Mesenchymal stem cell (in vitro differentiated cells and primary cell): ENCODE results near the gene PLEKHM2.

Experiments used
- DNase-seq: peaks from one replicate; pipeline ENCODE4 v3.0.0-alpha.2; 2013
- H2AFZ ChIP-seq: one replicate; pipeline ENCODE4 v1.6.1; 2013; ENCODE audit warnings: low read depth, mild to moderate bottlenecking, control low read depth, inconsistent platforms, low read length, moderate library complexity
- H2AK5ac ChIP-seq: 2 replicates; pipeline ENCODE4 v1.6.1; 2013; ENCODE audit warnings: low read length, moderate library complexity, mild to moderate bottlenecking, inconsistent platforms; ENCODE audit not compliant: severe bottlenecking
- H2BK120ac ChIP-seq: one replicate; pipeline ENCODE4 v1.6.1; 2013; ENCODE audit warnings: low read depth, mild to moderate bottlenecking, inconsistent platforms, low read length, moderate library complexity
- H2BK12ac ChIP-seq, 2 experiments: one replicate each; pipeline ENCODE4 v1.6.1; 2013; ENCODE audit warnings: inconsistent platforms in 2 of 2, low read length in 2 of 2, mild to moderate bottlenecking in 2 of 2, moderate library complexity in 2 of 2, control low read depth in 1 of 2
- H2BK15ac ChIP-seq: one replicate; pipeline ENCODE4 v1.6.1; 2013; ENCODE audit warnings: mild to moderate bottlenecking, low read depth, inconsistent platforms; ENCODE audit not compliant: poor library complexity, severe bottlenecking
- H2BK5ac ChIP-seq: 2 replicates; pipeline ENCODE4 v1.6.1; 2013; ENCODE audit warnings: low read depth, mild to moderate bottlenecking, low read length, control low read depth, inconsistent platforms; ENCODE audit not compliant: poor library complexity, severe bottlenecking
- H3K14ac ChIP-seq, 2 experiments: one replicate each; pipeline ENCODE4 v1.6.1; 2013; ENCODE audit warnings: inconsistent platforms in 2 of 2, low read length in 2 of 2, control low read depth in 1 of 2, mild to moderate bottlenecking in 1 of 2, moderate library complexity in 1 of 2
- H3K18ac ChIP-seq, 2 experiments: one replicate each; pipeline ENCODE4 v1.6.1; 2013; ENCODE audit warnings: inconsistent platforms in 2 of 2, low read length in 2 of 2, control low read depth in 1 of 2, low read depth in 1 of 2, mild to moderate bottlenecking in 1 of 2
- H3K23ac ChIP-seq, 2 experiments: one replicate each; pipeline ENCODE4 v1.6.1; 2013; ENCODE audit warnings: inconsistent platforms in 2 of 2, low read length in 2 of 2, mild to moderate bottlenecking in 2 of 2, moderate library complexity in 2 of 2, control low read depth in 1 of 2
- H3K27ac ChIP-seq: 2 replicates; pipeline ENCODE4 v1.5.1; 2013; ENCODE audit warnings: mild to moderate bottlenecking, moderate library complexity, low read length, control low read depth, inconsistent platforms; ENCODE audit not compliant: poor library complexity, severe bottlenecking
- H3K27me3 ChIP-seq, 2 experiments: 2 replicates each; pipeline versions ENCODE4 v1.6.1 to v1.7.0; 2013; ENCODE audit warnings: low read length in 2 of 2, mild to moderate bottlenecking in 2 of 2, moderate library complexity in 2 of 2, control low read depth in 1 of 2, inconsistent platforms in 1 of 2; ENCODE audit not compliant: control insufficient read depth in 1 of 2, insufficient read depth in 1 of 2
- H3K36me3 ChIP-seq, 2 experiments: 2 replicates each; pipeline versions ENCODE4 v1.6.1 to v1.7.0; 2013; ENCODE audit warnings: low read length in 2 of 2, control low read depth in 1 of 2, inconsistent platforms in 1 of 2, low read depth in 1 of 2, mild to moderate bottlenecking in 1 of 2; ENCODE audit not compliant: insufficient read depth in 2 of 2, control insufficient read depth in 1 of 2
- H3K4ac ChIP-seq, 2 experiments: one replicate each; pipeline ENCODE4 v1.6.1; 2013; ENCODE audit warnings: inconsistent platforms in 2 of 2, low read length in 2 of 2, mild to moderate bottlenecking in 2 of 2, moderate library complexity in 2 of 2, control low read depth in 1 of 2, low read depth in 1 of 2
- H3K4me1 ChIP-seq: 2 replicates; pipeline ENCODE4 v1.6.1; 2013; ENCODE audit warnings: low read depth, low read length, control low read depth; ENCODE audit not compliant: control insufficient read depth, insufficient read depth
- H3K4me2 ChIP-seq: 2 replicates; pipeline ENCODE4 v1.6.1; 2013; ENCODE audit warnings: low read length, mild to moderate bottlenecking, inconsistent platforms; ENCODE audit not compliant: poor library complexity, severe bottlenecking
- H3K4me3 ChIP-seq, 2 experiments: 2 replicates each; pipeline versions ENCODE4 v1.5.1 to v1.7.0; 2013; ENCODE audit warnings: low read length in 2 of 2, mild to moderate bottlenecking in 2 of 2, control low read depth in 1 of 2, low read depth in 1 of 2; ENCODE audit not compliant: insufficient read depth in 1 of 2
- H3K79me1 ChIP-seq: replicated peaks from 2 replicates; pipeline ENCODE4 v1.6.1; 2013; ENCODE audit warnings: mild to moderate bottlenecking, control low read depth, low read length, inconsistent platforms; ENCODE audit not compliant: poor library complexity, severe bottlenecking
- H3K9ac ChIP-seq: 2 replicates; pipeline ENCODE4 v1.7.0; 2013; ENCODE audit warnings: mild to moderate bottlenecking, low read length, moderate library complexity
- H3K9me3 ChIP-seq: 2 replicates; pipeline ENCODE4 v1.7.0; 2013; ENCODE audit warnings: mild to moderate bottlenecking, low read length; ENCODE audit not compliant: control insufficient read depth
- H4K8ac ChIP-seq: one replicate; pipeline ENCODE4 v1.6.1; 2013; ENCODE audit warnings: inconsistent platforms, mild to moderate bottlenecking, low read length, moderate library complexity
- H4K91ac ChIP-seq: one replicate; pipeline ENCODE4 v1.6.1; 2013; ENCODE audit warnings: mild to moderate bottlenecking, low read length, inconsistent platforms
- WGBS: methylation state at CpG from one replicate; pipeline ENCODE4 v1.1.7; 2013; ENCODE audit warnings: mixed read lengths; 5-methylcytosine and 5-hydroxymethylcytosine counted together

PLEKHM2 gene

DNA sequence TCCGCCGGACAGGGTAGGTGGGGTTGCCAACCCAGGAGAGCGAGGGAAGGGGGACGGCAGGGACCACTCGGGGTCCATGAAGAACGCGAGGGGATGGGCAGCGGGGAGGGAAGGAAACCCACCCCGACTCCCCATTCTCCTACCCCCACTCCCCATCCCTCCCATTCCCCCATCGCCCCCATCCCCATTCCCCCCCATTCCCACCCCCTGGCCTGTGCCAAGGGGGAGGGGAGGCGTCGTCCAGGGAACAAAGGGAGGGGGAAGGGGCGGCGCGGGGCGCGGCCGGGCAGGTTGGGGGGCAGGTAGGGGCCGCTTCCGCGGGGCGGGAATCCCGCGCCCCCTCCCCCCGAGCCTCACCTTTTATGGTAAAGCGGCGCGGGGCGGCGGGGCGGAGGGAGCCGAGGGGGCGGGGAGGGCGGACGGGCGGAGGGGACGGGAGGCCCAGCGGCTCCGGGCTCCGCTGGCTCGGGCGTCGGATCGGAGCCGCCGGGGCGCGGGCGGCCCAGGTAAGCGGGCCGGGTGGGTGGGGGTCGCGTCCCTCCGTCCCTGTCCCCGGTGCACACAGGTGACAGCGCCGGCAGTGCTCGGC is 74.3 kb downstream of the PLEKHM2 start, which contains the start of gene FBLIM1:
Gene FBLIM1 (plus strand): TSS at position 453 of the 589 bp plus-strand sequence. CDS start 6,189 bp downstream, outside the sequence.
- no peak for DNase-seq
- peak within 1 kb of the TSS; percentile 79 to 86 for H3K4me3 ChIP-seq
- peak within 1 kb of the TSS; percentile 62 to 99 for H3K14ac ChIP-seq
- peak within 1 kb of the TSS; percentile 44 for H3K27ac ChIP-seq
- peak within 1 kb of the TSS; percentile 80 to 99 for H2BK12ac ChIP-seq
- H3K79me1 ChIP-seq, result no peaks in the 10 kb centered on the region
- H3K9me3 ChIP-seq, result no peaks in the 10 kb centered on the region
- peaks cover 24% of the 10 kb centered on the region for H3K4me1 ChIP-seq
- H2AK5ac ChIP-seq, result peak within 1 kb of the TSS; percentile 81
- peak within 1 kb of the TSS; percentile 96 for H2BK15ac ChIP-seq
- H3K4ac ChIP-seq, result peak within 1 kb of the TSS; percentile 68 to 88
- WGBS, result 0% methylated on average over 4 of the region's 58 CpGs
- H3K27me3 ChIP-seq, result peaks cover 0 to 2% of the 10 kb centered on the region in 2 experiments
- peak within 1 kb of the TSS; percentile 91 to 95 for H3K18ac ChIP-seq
- peak within 1 kb of the TSS; percentile 81 for H2BK5ac ChIP-seq
- H4K8ac ChIP-seq, result peak within 1 kb of the TSS; percentile 94
- H3K23ac ChIP-seq, result peak within 1 kb of the TSS; percentile 51 to 91
- peak within 1 kb of the TSS; percentile 1 for H2AFZ ChIP-seq
- H3K9ac ChIP-seq, result peak within 1 kb of the TSS; percentile 78
- H3K4me2 ChIP-seq, result peak within 1 kb of the TSS; percentile 84
- H2BK120ac ChIP-seq, result peak within 1 kb of the TSS; percentile 97
- peaks cover 0 to 5% of the 10 kb centered on the region in 2 experiments for H3K36me3 ChIP-seq
- H4K91ac ChIP-seq, result peak within 1 kb of the TSS; percentile 96

DNA sequence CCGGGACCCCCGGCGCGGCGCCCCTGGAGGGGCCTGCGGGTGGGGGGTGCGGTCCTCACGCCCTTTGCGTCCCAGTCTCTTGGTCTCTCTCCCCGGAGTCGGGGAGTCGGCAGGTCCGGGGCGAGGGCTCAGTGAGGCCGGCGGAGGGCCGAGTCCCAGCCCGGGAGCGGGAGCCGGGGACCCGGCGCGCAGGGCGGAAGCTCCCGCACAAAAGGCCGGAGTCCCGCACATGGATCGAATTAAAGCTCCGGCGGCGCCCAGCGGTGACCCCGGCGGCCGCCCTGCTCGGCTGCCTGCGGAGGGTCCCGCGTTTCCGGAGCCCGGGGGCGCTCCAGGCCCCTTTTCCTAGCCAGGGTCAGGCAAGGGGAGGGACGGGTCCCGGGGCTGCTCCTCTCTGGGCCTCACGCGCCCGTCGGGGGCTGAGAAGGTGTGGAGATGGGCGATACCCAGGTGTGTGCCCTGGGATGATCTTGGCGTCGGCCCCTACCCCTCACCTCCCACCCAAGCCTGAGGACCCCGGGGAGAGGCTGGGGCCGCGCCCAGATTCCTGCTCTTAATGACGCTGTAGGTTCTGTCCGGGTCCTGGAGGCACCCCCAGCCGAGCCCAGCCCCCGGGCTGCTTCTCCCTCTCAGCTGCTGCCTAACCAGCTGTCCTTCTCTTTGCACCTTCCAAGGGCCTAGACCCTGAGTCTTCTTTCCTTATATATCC is 75.0 kb downstream of the PLEKHM2 start:
- H3K18ac ChIP-seq, result peak overlapping the region; percentile 91 to 92
- peaks cover 2% of the 10 kb centered on the region for H3K79me1 ChIP-seq
- DNase-seq, result peak; percentile 38

DNA sequence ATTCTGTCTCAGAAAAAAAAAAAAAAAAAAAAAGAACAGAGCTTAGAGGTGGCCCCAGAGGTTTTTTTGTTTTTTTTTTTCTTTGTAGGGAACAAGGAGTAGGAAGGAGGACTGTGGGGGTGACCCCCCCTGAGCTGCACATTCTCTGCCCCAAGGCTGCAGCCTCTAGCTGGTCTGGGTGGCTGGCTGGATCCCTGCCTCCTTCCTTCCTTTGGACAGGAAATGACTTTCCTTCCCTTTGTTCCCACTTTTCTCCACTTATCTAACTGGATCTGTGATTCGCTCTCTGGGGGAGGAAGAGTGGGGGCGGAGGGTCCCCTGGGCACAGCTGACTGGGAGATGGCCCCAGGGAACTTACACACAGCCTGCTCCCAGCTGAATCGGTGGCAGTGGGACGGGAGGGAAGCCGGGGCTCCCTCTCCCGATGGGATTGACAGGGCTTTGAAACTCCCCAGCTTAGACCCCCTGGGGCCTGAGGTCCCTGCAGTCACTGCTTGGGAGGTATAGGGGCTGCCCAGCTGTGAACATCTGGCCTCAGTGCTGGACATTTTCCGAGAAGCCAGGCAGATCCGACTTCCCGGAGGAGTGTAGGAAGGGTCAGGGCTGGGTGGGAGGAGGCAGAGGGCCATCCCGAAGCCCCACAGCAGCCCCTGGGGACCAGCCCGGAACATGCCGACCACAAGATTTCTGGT is 76.5 kb downstream of the PLEKHM2 start:
- no peaks in the 10 kb centered on the region for H3K9me3 ChIP-seq
- DNase-seq, result peak; percentile 90
- H3K4me1 ChIP-seq, result peaks cover 37% of the 10 kb centered on the region
- H3K79me1 ChIP-seq, result peaks cover 14% of the 10 kb centered on the region
- peaks cover 0 to 2% of the 10 kb centered on the region in 2 experiments for H3K27me3 ChIP-seq
- peak overlapping the region; percentile 66 for H4K8ac ChIP-seq
- peak overlapping the region; percentile 53 for H2AK5ac ChIP-seq
- H2BK12ac ChIP-seq, result peak overlapping the region in 1 of 2 experiments; percentile 21
- peaks cover 6 to 20% of the 10 kb centered on the region in 2 experiments for H3K36me3 ChIP-seq
- H3K9ac ChIP-seq, result peak overlapping the region; percentile 62
- WGBS, result under 1% methylated on average over 12 of the region's 12 CpGs
- H3K18ac ChIP-seq, result peak overlapping the region; percentile 12 to 91
- H3K14ac ChIP-seq, result no peak overlapping the region
- no peak overlapping the region for H2AFZ ChIP-seq
- peak overlapping the region; percentile 50 for H3K4me3 ChIP-seq
- H2BK15ac ChIP-seq, result no peak overlapping the region
- peak overlapping the region; percentile 62 for H3K4me2 ChIP-seq
- H3K23ac ChIP-seq, result no peak overlapping the region
- H2BK120ac ChIP-seq, result peak overlapping the region; percentile 1
- H4K91ac ChIP-seq, result peak overlapping the region; percentile 62
- peak overlapping the region; percentile 82 for H3K27ac ChIP-seq
- no peak overlapping the region for H2BK5ac ChIP-seq
- H3K4ac ChIP-seq, result peak overlapping the region; percentile 36 to 75

More for the DNA sequence above, 75.0 kb downstream of the PLEKHM2 start:
- H2BK15ac ChIP-seq, result peak overlapping the region; percentile 96
- no peaks in the 10 kb centered on the region for H3K9me3 ChIP-seq
- H3K23ac ChIP-seq, result peak overlapping the region; percentile 51 to 91
- peak overlapping the region; percentile 79 to 86 for H3K4me3 ChIP-seq
- under 1% methylated on average over 50 of the region's 58 CpGs for WGBS
- H2BK12ac ChIP-seq, result peak overlapping the region; percentile 55 to 67
- peaks cover 28% of the 10 kb centered on the region for H3K4me1 ChIP-seq
- peaks cover 0 to 5% of the 10 kb centered on the region in 2 experiments for H3K36me3 ChIP-seq
- H3K27me3 ChIP-seq, result peaks cover 0 to 2% of the 10 kb centered on the region in 2 experiments
- peak overlapping the region; percentile 97 for H2BK120ac ChIP-seq
- peak overlapping the region; percentile 7 for H2AK5ac ChIP-seq
- H2AFZ ChIP-seq, result no peak overlapping the region
- H3K4me2 ChIP-seq, result peak overlapping the region; percentile 84
- H4K8ac ChIP-seq, result peak overlapping the region; percentile 84
- H3K4ac ChIP-seq, result peak overlapping the region; percentile 56 to 88
- H3K9ac ChIP-seq, result peak overlapping the region; percentile 78
- H2BK5ac ChIP-seq, result peak overlapping the region; percentile 81
- peak overlapping the region; percentile 96 for H4K91ac ChIP-seq
- peak overlapping the region; percentile 62 to 85 for H3K14ac ChIP-seq
- H3K27ac ChIP-seq, result peak overlapping the region; percentile 44
